ENCODE results near the gene SLC5A10.

Gene SLC5A10

GRCh38 chr17:19002805-19003542 is 51.0 kb downstream of the SLC5A10 start:
- no peak for DNase-seq (ENCODE audit: low read depth)

GRCh38 chr17:19003543-19004420 is 51.8 kb downstream of the SLC5A10 start:
- no peak for DNase-seq (ENCODE audit: low read depth)

GRCh38 chr17:19004421-19005136 is 52.6 kb downstream of the SLC5A10 start, which contains the start of gene FAM83G:
Gene FAM83G (minus strand): TSS chr17:19004764. CDS start chr17:19004041, 723 bp downstream.
- DNase-seq (ENCODE audit: low read depth), result no peak

- DNase-seq (ENCODE audit: low read depth), result no peak
These were observed 53.3 kb downstream of the SLC5A10 start for GRCh38 chr17:19005137-19005773.

GRCh38 chr17:19005789-19006430 is 53.9 kb downstream of the SLC5A10 start:
- DNase-seq (ENCODE audit: low read depth), result no peak

- no peak for DNase-seq (ENCODE audit: low read depth)
These were observed 54.7 kb downstream of the SLC5A10 start for GRCh38 chr17:19006698-19007097.

GRCh38 chr17:19009970-19010369 is 58.0 kb downstream of the SLC5A10 start:
- no peak for DNase-seq (ENCODE audit: low read depth)

- no peak for DNase-seq (ENCODE audit: low read depth)
These were observed 59.0 kb downstream of the SLC5A10 start for GRCh38 chr17:19010729-19011505.

GRCh38 chr17:19011581-19011980 is 59.6 kb downstream of the SLC5A10 start:
- no peak for DNase-seq (ENCODE audit: low read depth)

- DNase-seq (ENCODE audit: low read depth), result no peak
These were observed 60.5 kb downstream of the SLC5A10 start for GRCh38 chr17:19012171-19013080.

- DNase-seq (ENCODE audit: low read depth), result no peak
These were observed 61.3 kb downstream of the SLC5A10 start for GRCh38 chr17:19013226-19013625.

- DNase-seq (ENCODE audit: low read depth), result no peak
These were observed 62.1 kb downstream of the SLC5A10 start for GRCh38 chr17:19013806-19014627.

GRCh38 chr17:19014628-19015215 is 62.8 kb downstream of the SLC5A10 start:
- DNase-seq (ENCODE audit: low read depth), result no peak

GRCh38 chr17:19015428-19015827 is 63.5 kb downstream of the SLC5A10 start:
- no peak for DNase-seq (ENCODE audit: low read depth)

- DNase-seq (ENCODE audit: low read depth), result no peak
These were observed 64.3 kb downstream of the SLC5A10 start for GRCh38 chr17:19016297-19016696.

GRCh38 chr17:19016881-19017280 is 64.9 kb downstream of the SLC5A10 start:
- no peak for DNase-seq (ENCODE audit: low read depth)

GRCh38 chr17:19017401-19017800 is 65.4 kb downstream of the SLC5A10 start:
- no peak for DNase-seq (ENCODE audit: low read depth)

Data from GM04503 (cell line).